ENCODE results near the gene DIDO1. TPM values are rescaled to one million over a fixed set of nuclear protein-coding genes. Genes with fewer than 3 reads are reported as not detected.

DIDO1 gene
- polyA plus RNA-seq, 1 of the 3 experiments (the other 2 are of a cell fraction), result 14.7 TPM

DNA sequence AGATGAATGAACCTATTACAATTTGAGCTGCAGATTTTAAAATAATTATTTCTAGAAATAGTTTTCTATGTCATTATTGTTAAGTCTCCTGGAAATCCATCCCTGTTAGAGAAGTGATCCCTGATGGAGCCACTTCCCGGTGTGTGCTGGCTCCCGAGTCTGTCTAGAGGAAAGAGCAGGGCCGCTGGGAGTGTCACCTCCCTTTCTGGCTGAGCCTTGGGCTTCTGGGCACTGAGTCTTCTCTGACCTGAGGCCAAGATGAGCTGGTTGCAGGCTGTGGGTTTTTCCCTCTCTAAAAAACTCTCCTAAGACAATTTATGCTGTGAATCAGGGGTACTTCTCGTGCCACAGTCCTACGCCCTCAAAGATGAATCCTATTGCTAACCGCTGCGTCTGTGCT is 35.9 kb downstream of the DIDO1 start:
- Histone ChIP-seq H3K4me1 (ENCODE audit: control insufficient read depth in 1 of 2, insufficient read depth in 2 of 2, low read depth in 1 of 2, low read length in 1 of 2) (peaks cover 17 to 19% of the 10 kb centered on the region in 2 experiments), H3K9me3 (no peaks in the 10 kb centered on the region), H3K27me3 (ENCODE audit: insufficient read depth) (no peaks in the 10 kb centered on the region), H3K4me3 (ENCODE audit: low read depth in 2 of 2, low read length in 1 of 2) (no peak overlapping the region), H2AFZ (ENCODE audit: low read depth) (no peak overlapping the region), H3K9me2 (no peaks in the 10 kb centered on the region), H3K27ac (ENCODE audit: low read depth in 2 of 2, low read length in 1 of 2) (no peak overlapping the region), H3K4me2 (no peak overlapping the region), H3K79me2 (ENCODE audit: insufficient read depth) (no peaks in the 10 kb centered on the region), H3K36me3 (replicated peaks in 1 of 2; ENCODE audit: control insufficient read depth in 1 of 2, insufficient read depth in 2 of 2, low read length in 1 of 2) (peaks cover 67 to 94% of the 10 kb centered on the region in 2 experiments), H3F3A (replicated peaks; ENCODE audit: insufficient read depth) (peaks cover 30% of the 10 kb centered on the region), H3K9ac (no peak overlapping the region), H4K20me1 (ENCODE audit: insufficient read depth) (peaks cover 4% of the 10 kb centered on the region; the same call in 1 of the 2 replicates)
- WGBS (ENCODE audit: low lambda C conversion rate), result 93% methylated on average over 6 of the region's 7 CpGs
- ChIA-PET CTCF (interaction anchor here (0.7 to 7.2 kb wide), 3 partner anchors 10 to 118 kb away, joined by 3 to 77 read pairs (median 3); no protein-coding TSS in a partner anchor), POLR2A (no interaction called here)
- DNase-seq, result no peak
- TF ChIP-seq, protein P1, sequence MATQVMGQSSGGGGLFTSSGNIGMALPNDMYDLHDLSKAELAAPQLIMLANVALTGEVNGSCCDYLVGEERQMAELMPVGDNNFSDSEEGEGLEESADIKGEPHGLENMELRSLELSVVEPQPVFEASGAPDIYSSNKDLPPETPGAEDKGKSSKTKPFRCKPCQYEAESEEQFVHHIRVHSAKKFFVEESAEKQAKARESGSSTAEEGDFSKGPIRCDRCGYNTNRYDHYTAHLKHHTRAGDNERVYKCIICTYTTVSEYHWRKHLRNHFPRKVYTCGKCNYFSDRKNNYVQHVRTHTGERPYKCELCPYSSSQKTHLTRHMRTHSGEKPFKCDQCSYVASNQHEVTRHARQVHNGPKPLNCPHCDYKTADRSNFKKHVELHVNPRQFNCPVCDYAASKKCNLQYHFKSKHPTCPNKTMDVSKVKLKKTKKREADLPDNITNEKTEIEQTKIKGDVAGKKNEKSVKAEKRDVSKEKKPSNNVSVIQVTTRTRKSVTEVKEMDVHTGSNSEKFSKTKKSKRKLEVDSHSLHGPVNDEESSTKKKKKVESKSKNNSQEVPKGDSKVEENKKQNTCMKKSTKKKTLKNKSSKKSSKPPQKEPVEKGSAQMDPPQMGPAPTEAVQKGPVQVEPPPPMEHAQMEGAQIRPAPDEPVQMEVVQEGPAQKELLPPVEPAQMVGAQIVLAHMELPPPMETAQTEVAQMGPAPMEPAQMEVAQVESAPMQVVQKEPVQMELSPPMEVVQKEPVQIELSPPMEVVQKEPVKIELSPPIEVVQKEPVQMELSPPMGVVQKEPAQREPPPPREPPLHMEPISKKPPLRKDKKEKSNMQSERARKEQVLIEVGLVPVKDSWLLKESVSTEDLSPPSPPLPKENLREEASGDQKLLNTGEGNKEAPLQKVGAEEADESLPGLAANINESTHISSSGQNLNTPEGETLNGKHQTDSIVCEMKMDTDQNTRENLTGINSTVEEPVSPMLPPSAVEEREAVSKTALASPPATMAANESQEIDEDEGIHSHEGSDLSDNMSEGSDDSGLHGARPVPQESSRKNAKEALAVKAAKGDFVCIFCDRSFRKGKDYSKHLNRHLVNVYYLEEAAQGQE (IDR thresholded peaks at IDR 0.05; ENCODE audit: low read depth, low read length), result no peak
- TF ChIP-seq FOXM1 (IDR thresholded peaks at IDR 0.05; ENCODE audit: low read depth) (no peak), FOSL2 (IDR thresholded peaks at IDR 0.05; ENCODE audit: borderline replicate concordance, low read depth) (no peak), RCOR1 (IDR thresholded peaks at IDR 0.05; ENCODE audit: low read length) (no peak), POLR2AphosphoS5 (IDR thresholded peaks at IDR 0.05; ENCODE audit: low read depth, low read length) (no peak), MEF2A (IDR thresholded peaks at IDR 0.05; ENCODE audit: borderline replicate concordance, low read depth) (no peak), RAD21 (IDR thresholded peaks at IDR 0.05; ENCODE audit: low read length) (no peak)
- TF ChIP-seq, protein P2, sequence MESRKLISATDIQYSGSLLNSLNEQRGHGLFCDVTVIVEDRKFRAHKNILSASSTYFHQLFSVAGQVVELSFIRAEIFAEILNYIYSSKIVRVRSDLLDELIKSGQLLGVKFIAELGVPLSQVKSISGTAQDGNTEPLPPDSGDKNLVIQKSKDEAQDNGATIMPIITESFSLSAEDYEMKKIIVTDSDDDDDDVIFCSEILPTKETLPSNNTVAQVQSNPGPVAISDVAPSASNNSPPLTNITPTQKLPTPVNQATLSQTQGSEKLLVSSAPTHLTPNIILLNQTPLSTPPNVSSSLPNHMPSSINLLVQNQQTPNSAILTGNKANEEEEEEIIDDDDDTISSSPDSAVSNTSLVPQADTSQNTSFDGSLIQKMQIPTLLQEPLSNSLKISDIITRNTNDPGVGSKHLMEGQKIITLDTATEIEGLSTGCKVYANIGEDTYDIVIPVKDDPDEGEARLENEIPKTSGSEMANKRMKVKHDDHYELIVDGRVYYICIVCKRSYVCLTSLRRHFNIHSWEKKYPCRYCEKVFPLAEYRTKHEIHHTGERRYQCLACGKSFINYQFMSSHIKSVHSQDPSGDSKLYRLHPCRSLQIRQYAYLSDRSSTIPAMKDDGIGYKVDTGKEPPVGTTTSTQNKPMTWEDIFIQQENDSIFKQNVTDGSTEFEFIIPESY (IDR thresholded peaks at IDR 0.05; ENCODE audit: borderline replicate concordance, low read depth), result no peak

DNA sequence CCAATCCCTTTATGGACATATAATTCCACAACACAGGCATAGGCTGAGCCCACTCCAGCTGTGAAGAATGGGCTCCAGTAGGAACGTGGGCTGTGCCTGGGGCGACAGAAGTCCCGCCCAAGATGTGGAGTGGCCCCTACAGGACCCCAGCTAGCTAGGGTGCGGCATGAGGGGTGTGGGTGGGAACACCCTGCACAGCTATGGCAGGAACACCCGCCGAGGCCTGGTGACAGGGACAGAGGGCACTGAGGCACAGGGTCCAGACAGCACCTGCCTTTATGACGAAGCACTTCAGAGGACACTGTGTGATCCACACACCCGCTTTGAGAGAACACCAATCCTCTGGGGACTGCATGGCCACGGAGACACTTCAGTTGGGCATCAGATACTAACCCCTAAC is 36.4 kb downstream of the DIDO1 start:
- CTCF ChIA-PET, result interaction anchor here (0.7 to 7.2 kb wide), 5 partner anchors 10 to 119 kb away, joined by 3 to 77 read pairs (median 3); no protein-coding TSS in a partner anchor
- H3K4me3 ChIP-seq (ENCODE audit: low read depth in 2 of 2, low read length in 1 of 2), result no peak overlapping the region
- POLR2A ChIA-PET, result no interaction called here
- H3K79me2 ChIP-seq (ENCODE audit: insufficient read depth), result no peaks in the 10 kb centered on the region
- peaks cover 30% of the 10 kb centered on the region for H3F3A ChIP-seq (replicated peaks; ENCODE audit: insufficient read depth)
- peaks cover 17 to 19% of the 10 kb centered on the region in 2 experiments for H3K4me1 ChIP-seq (ENCODE audit: control insufficient read depth in 1 of 2, insufficient read depth in 2 of 2, low read depth in 1 of 2, low read length in 1 of 2)
- H3K9me3 ChIP-seq, result no peaks in the 10 kb centered on the region
- no peak overlapping the region for H2AFZ ChIP-seq (ENCODE audit: low read depth)
- H3K27me3 ChIP-seq (ENCODE audit: insufficient read depth), result no peaks in the 10 kb centered on the region
- WGBS (ENCODE audit: low lambda C conversion rate), result 97% methylated on average over 9 of the region's 9 CpGs
- no peak for DNase-seq
- H3K4me2 ChIP-seq, result no peak overlapping the region
- peaks cover 4% of the 10 kb centered on the region; the same call in 1 of the 2 replicates for H4K20me1 ChIP-seq (ENCODE audit: insufficient read depth)
- no peaks in the 10 kb centered on the region for H3K9me2 ChIP-seq
- no peak overlapping the region for H3K27ac ChIP-seq (ENCODE audit: low read depth in 2 of 2, low read length in 1 of 2)
- no peak overlapping the region for H3K9ac ChIP-seq
- peaks cover 67 to 93% of the 10 kb centered on the region in 2 experiments for H3K36me3 ChIP-seq (replicated peaks in 1 of 2; ENCODE audit: control insufficient read depth in 1 of 2, insufficient read depth in 2 of 2, low read length in 1 of 2)
- TF ChIP-seq RXRA (IDR thresholded peaks at IDR 0.05; ENCODE audit: borderline replicate concordance, low read depth) (no peak), NFIC (IDR thresholded peaks at IDR 0.05; ENCODE audit: borderline replicate concordance) (no peak), FOXJ3 (CRISPR knock-in tag; IDR thresholded peaks at IDR 0.05) (no peak), NRF1 (IDR thresholded peaks at IDR 0.05; ENCODE audit: low read depth, low read length) (no peak), TCF12 (IDR thresholded peaks at IDR 0.05) (no peak), EP300 (IDR thresholded peaks at IDR 0.05; ENCODE audit: borderline replicate concordance in 1 of 2, low read depth in 1 of 2, low read length in 1 of 2) (no peak)
- TF ChIP-seq, protein P3, sequence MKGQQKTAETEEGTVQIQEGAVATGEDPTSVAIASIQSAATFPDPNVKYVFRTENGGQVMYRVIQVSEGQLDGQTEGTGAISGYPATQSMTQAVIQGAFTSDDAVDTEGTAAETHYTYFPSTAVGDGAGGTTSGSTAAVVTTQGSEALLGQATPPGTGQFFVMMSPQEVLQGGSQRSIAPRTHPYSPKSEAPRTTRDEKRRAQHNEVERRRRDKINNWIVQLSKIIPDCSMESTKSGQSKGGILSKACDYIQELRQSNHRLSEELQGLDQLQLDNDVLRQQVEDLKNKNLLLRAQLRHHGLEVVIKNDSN (IDR thresholded peaks at IDR 0.05; ENCODE audit: borderline replicate concordance, low read depth), result no peak
- TF ChIP-seq, protein P4, sequence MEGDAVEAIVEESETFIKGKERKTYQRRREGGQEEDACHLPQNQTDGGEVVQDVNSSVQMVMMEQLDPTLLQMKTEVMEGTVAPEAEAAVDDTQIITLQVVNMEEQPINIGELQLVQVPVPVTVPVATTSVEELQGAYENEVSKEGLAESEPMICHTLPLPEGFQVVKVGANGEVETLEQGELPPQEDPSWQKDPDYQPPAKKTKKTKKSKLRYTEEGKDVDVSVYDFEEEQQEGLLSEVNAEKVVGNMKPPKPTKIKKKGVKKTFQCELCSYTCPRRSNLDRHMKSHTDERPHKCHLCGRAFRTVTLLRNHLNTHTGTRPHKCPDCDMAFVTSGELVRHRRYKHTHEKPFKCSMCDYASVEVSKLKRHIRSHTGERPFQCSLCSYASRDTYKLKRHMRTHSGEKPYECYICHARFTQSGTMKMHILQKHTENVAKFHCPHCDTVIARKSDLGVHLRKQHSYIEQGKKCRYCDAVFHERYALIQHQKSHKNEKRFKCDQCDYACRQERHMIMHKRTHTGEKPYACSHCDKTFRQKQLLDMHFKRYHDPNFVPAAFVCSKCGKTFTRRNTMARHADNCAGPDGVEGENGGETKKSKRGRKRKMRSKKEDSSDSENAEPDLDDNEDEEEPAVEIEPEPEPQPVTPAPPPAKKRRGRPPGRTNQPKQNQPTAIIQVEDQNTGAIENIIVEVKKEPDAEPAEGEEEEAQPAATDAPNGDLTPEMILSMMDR (IDR thresholded peaks at IDR 0.05), result no peak
- TF ChIP-seq, protein P5, sequence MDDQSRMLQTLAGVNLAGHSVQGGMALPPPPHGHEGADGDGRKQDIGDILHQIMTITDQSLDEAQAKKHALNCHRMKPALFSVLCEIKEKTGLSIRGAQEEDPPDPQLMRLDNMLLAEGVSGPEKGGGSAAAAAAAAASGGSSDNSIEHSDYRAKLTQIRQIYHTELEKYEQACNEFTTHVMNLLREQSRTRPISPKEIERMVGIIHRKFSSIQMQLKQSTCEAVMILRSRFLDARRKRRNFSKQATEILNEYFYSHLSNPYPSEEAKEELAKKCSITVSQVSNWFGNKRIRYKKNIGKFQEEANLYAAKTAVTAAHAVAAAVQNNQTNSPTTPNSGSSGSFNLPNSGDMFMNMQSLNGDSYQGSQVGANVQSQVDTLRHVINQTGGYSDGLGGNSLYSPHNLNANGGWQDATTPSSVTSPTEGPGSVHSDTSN (IDR thresholded peaks at IDR 0.05), result no peak
